ENCODE data around the gene PDILT. TPM values are rescaled to one million over a fixed set of nuclear protein-coding genes. Genes with fewer than 3 reads are reported as not detected.

The PDILT gene
- total RNA-seq, 1 experiment from 2014 or later: not detected

- no peak for DNase-seq (ENCODE audit: low read depth)
Measured at GRCh38 chr16:20402651-20403050, 1.9 kb downstream of the PDILT start.

GRCh38 chr16:20401475-20402016, 3.0 kb downstream of the PDILT start:
- no peak for DNase-seq (ENCODE audit: low read depth)

- DNase-seq (ENCODE audit: low read depth): no peak
Measured at GRCh38 chr16:20401066-20401465, 3.5 kb downstream of the PDILT start.

GRCh38 chr16:20399185-20399584, 5.4 kb downstream of the PDILT start:
- DNase-seq (ENCODE audit: low read depth): no peak

GRCh38 chr16:20398603-20399002, 5.9 kb downstream of the PDILT start:
- DNase-seq (ENCODE audit: low read depth): no peak

- DNase-seq (ENCODE audit: low read depth): no peak
Measured at GRCh38 chr16:20397468-20398074, 7.0 kb downstream of the PDILT start.

- no peak for DNase-seq (ENCODE audit: low read depth)
Measured at GRCh38 chr16:20396846-20397467, 7.6 kb downstream of the PDILT start.

- no peak for DNase-seq (ENCODE audit: low read depth)
Measured at GRCh38 chr16:20395946-20396345, 8.6 kb downstream of the PDILT start.

GRCh38 chr16:20393801-20394577, 10.5 kb downstream of the PDILT start:
- no peak for DNase-seq (ENCODE audit: low read depth)

- DNase-seq (ENCODE audit: low read depth): no peak
Measured at GRCh38 chr16:20391045-20391444, 13.5 kb downstream of the PDILT start.

GRCh38 chr16:20388854-20389253, 15.7 kb downstream of the PDILT start:
- DNase-seq (ENCODE audit: low read depth): no peak

GRCh38 chr16:20387978-20388377, 16.6 kb downstream of the PDILT start:
- no peak for DNase-seq (ENCODE audit: low read depth)

- DNase-seq (ENCODE audit: low read depth): peak; percentile 22
Measured at GRCh38 chr16:20385844-20386832, 18.4 kb downstream of the PDILT start.

GRCh38 chr16:20383106-20384029, 21.2 kb downstream of the PDILT start:
- DNase-seq (ENCODE audit: low read depth): peak; percentile 63

GRCh38 chr16:20382202-20382948, 22.2 kb downstream of the PDILT start:
- no peak for DNase-seq (ENCODE audit: low read depth)

- DNase-seq (ENCODE audit: low read depth): no peak
Measured at GRCh38 chr16:20380782-20381181, 23.8 kb downstream of the PDILT start.

- no peak for DNase-seq (ENCODE audit: low read depth)
Measured at GRCh38 chr16:20377181-20377580, 27.4 kb downstream of the PDILT start.

- peak; percentile 24 for DNase-seq (ENCODE audit: low read depth)
Measured at GRCh38 chr16:20372701-20373100, 31.8 kb downstream of the PDILT start.

- no peak for DNase-seq (ENCODE audit: low read depth)
Measured at GRCh38 chr16:20369452-20370054, 35.0 kb downstream of the PDILT start.
